CD14-positive monocyte (primary cell): Measurements from ENCODE around the gene DENR. TPM values are rescaled to one million over a fixed set of nuclear protein-coding genes. Genes with fewer than 3 reads are reported as not detected.

Source experiments
- DNase-seq, 3 donors: peaks; one replicate each; pipeline ENCODE4 v3.0.0-alpha.2; 2011 to 2022
- H2AFZ ChIP-seq: 2 replicates; pipeline ENCODE4 v1.6.0; 2012; ENCODE audit warnings: mild to moderate bottlenecking, low read depth, low read length, inconsistent platforms; ENCODE audit not compliant: insufficient read depth, poor library complexity, severe bottlenecking
- H3K27ac ChIP-seq, 2 donors: 1 replicate in 1 of 2; 2 replicates in 1 of 2; pipeline ENCODE4 v1.5.1; 2012 to 2013; ENCODE audit warnings: low read length in 2 of 2, control low read depth in 1 of 2, inconsistent platforms in 1 of 2, low read depth in 1 of 2, mild to moderate bottlenecking in 1 of 2
- H3K27me3 ChIP-seq, 2 donors: one replicate each; pipeline versions ENCODE4 v1.6.0 to v1.6.1; 2011 to 2013; ENCODE audit warnings: low read length in 2 of 2; ENCODE audit not compliant: control insufficient read depth in 2 of 2, insufficient read depth in 2 of 2
- H3K36me3 ChIP-seq, 2 donors: replicated peaks in 1 of 2; 1 replicate in 1 of 2; 2 replicates in 1 of 2; pipeline versions ENCODE4 v1.5.1 to v1.6.1; 2012 to 2013; ENCODE audit warnings: low read length in 2 of 2, control low read depth in 1 of 2, inconsistent platforms in 1 of 2, mild to moderate bottlenecking in 1 of 2; ENCODE audit not compliant: insufficient read depth in 2 of 2, control insufficient read depth in 1 of 2
- H3K4me1 ChIP-seq, 2 donors: 1 replicate in 1 of 2; 2 replicates in 1 of 2; pipeline versions ENCODE4 v1.5.1 to v1.6.1; 2012 to 2013; ENCODE audit warnings: low read length in 2 of 2, control low read depth in 1 of 2, inconsistent platforms in 1 of 2, mild to moderate bottlenecking in 1 of 2, moderate library complexity in 1 of 2; ENCODE audit not compliant: insufficient read depth in 2 of 2, control insufficient read depth in 1 of 2
- H3K4me2 ChIP-seq: replicated peaks from 2 replicates; pipeline ENCODE3; 2012; ENCODE audit warnings: low read length, moderate library complexity, mild to moderate bottlenecking; ENCODE audit not compliant: poor library complexity, severe bottlenecking; ENCODE audit errors: extremely low read depth
- H3K4me3 ChIP-seq, 3 experiments: fragments of 200-600 bp in 1 of 3; sonication (generic) in 1 of 3; replicated peaks in 1 of 3; 1 replicate in 2 of 3; 2 replicates in 1 of 3; pipeline ENCODE4 v1.5.1; 2011 to 2013; ENCODE audit warnings: low read length in 3 of 3, mild to moderate bottlenecking in 3 of 3, control low read depth in 2 of 3, low read depth in 2 of 3, inconsistent platforms in 1 of 3, moderate library complexity in 1 of 3
- H3K79me2 ChIP-seq: 2 replicates; pipeline ENCODE4 v1.6.0; 2012; ENCODE audit warnings: mild to moderate bottlenecking, control low read depth, inconsistent platforms, low read length, moderate library complexity; ENCODE audit not compliant: insufficient read depth
- H3K9ac ChIP-seq: 2 replicates; pipeline ENCODE4 v1.6.0; 2017; ENCODE audit warnings: low read length, mild to moderate bottlenecking; ENCODE audit not compliant: insufficient read depth, poor library complexity, severe bottlenecking
- H3K9me3 ChIP-seq, 2 donors: replicated peaks in 1 of 2; 1 replicate in 1 of 2; 2 replicates in 1 of 2; pipeline versions ENCODE4 v1.5.1 to v1.6.1; 2012 to 2013; ENCODE audit warnings: low read length in 2 of 2, control low read depth in 1 of 2; ENCODE audit not compliant: control insufficient read depth in 1 of 2, insufficient read depth in 1 of 2
- H4K20me1 ChIP-seq: 2 replicates; pipeline ENCODE4 v1.6.0; 2012; ENCODE audit warnings: mild to moderate bottlenecking, low read length, control low read depth, moderate library complexity; ENCODE audit not compliant: insufficient read depth
- H3K27ac Mint-ChIP-seq, 7 donors: one replicate each; pipeline ENCODE4 v1.8.0; 2020; ENCODE audit warnings: mild to moderate bottlenecking in 7 of 7, mixed read lengths in 7 of 7, moderate library complexity in 6 of 7, inconsistent platforms in 2 of 7
- H3K27me3 Mint-ChIP-seq, 3 donors: one replicate each; pipeline ENCODE4 v1.8.0; 2021 to 2022; ENCODE audit warnings: low read depth in 3 of 3, mild to moderate bottlenecking in 3 of 3, mixed read lengths in 3 of 3, moderate library complexity in 3 of 3, inconsistent platforms in 1 of 3
- H3K36me3 Mint-ChIP-seq, 2 donors: one replicate each; pipeline ENCODE4 v1.8.0; 2020; ENCODE audit warnings: mixed read lengths in 2 of 2, inconsistent platforms in 1 of 2, mild to moderate bottlenecking in 1 of 2
- H3K4me1 Mint-ChIP-seq: one replicate; pipeline ENCODE4 v1.8.0; 2020; ENCODE audit warnings: mild to moderate bottlenecking, mixed read lengths
- H3K4me3 Mint-ChIP-seq, 2 donors: one replicate each; pipeline ENCODE4 v1.8.0; 2020; ENCODE audit warnings: mild to moderate bottlenecking in 2 of 2, mixed read lengths in 2 of 2, moderate library complexity in 1 of 2
- H3K9me3 Mint-ChIP-seq, 7 donors: one replicate each; pipeline ENCODE4 v1.8.0; 2020 to 2022; ENCODE audit warnings: mixed read lengths in 7 of 7, mild to moderate bottlenecking in 6 of 7, moderate library complexity in 6 of 7, inconsistent platforms in 2 of 7
- CTCF ChIP-seq: fragments of 200-600 bp; IDR thresholded peaks from one replicate; pipeline ENCODE4 v1.8.0; 2022; ENCODE audit warnings: antibody characterized with exemption, mild to moderate bottlenecking
- WGBS: methylation state at CpG from one replicate; pipeline ENCODE4 v1.1.5; 2013; ENCODE audit warnings: missing lambda C conversion rate; ENCODE audit not compliant: insufficient coverage; 5-methylcytosine and 5-hydroxymethylcytosine counted together
- intact Hi-C, 2 donors: fragments of 100-400 bp; cut with micrococcal nuclease; formaldehyde crosslinking; loops; one replicate each; pipeline versions ENCODE4 v1.15.0 to v1.15.1; 2023
- polyA plus RNA-seq, 3 donors: library from polyadenylated mRNA; depleted of rRNA in 1 of 3; unstranded in 2 of 3; stranded (reverse) in 1 of 3; fragments of 300-500 nt in 2 of 3; fragments of >200 nt in 1 of 3; fragmentation: Illumina TruSeq in 2 of 3; gene quantifications; 1 replicate in 2 of 3; 2 replicates in 1 of 3; pipeline ENCODE4 v1.2.3, GENCODE V29; 2012 to 2021

The DENR gene
- polyA plus RNA-seq, 3 donors = 11.2 to 34.1 (median 32.5) TPM

DNA sequence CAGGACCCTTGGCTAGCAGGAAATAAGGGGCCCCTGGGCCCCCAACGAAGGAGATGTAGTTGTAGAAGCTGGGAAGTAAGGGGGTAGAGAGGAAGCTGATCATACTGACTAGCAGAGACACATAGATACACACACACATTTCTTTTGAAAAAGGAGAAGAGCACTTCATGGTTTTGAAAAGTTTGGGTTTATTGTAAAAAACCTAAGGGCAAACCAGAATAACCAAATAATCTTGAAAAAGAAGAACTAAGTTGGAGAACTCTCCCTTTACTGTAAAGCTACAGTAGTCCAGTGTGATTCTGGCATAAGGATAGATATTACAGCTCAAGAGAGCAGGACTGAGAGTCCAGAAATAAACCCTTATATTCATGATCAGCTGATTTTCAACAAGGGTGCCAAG is 30.2 kb upstream of the DENR start:
- H3K27ac Mint-ChIP-seq = peak overlapping the region; percentile 23 to 94 (median 87)
- peaks cover 0 to 5% (median 3%) of the 10 kb centered on the region in 3 donors for H3K27me3 Mint-ChIP-seq
- no peak for TF ChIP-seq CTCF
- Histone ChIP-seq H2AFZ (no peak overlapping the region), H3K27me3 (no peaks in the 10 kb centered on the region), H3K4me3 (no peak overlapping the region), H3K36me3 (no peaks in the 10 kb centered on the region), H3K79me2 (no peaks in the 10 kb centered on the region), H3K4me2 (no peak overlapping the region), H3K9me3 (no peaks in the 10 kb centered on the region), H3K9ac (no peak overlapping the region), H3K27ac (peak overlapping the region; percentile 36 to 37), H4K20me1 (no peaks in the 10 kb centered on the region), H3K4me1 (peaks cover 59 to 65% of the 10 kb centered on the region in 2 donors)
- H3K9me3 Mint-ChIP-seq = peaks cover 0 to 1% (median 0%) of the 10 kb centered on the region in 7 donors
- WGBS = no CpG with 5 or more reads among the region's 1 CpG
- H3K4me3 Mint-ChIP-seq = peak overlapping the region in 1 of 2 donors; percentile 21
- H3K4me1 Mint-ChIP-seq = peaks cover 52% of the 10 kb centered on the region
- peaks cover 0 to 3% of the 10 kb centered on the region in 2 donors for H3K36me3 Mint-ChIP-seq
- intact Hi-C loops = no loop called here
- peak; percentile 30 to 40 (median 33) for DNase-seq

DNA sequence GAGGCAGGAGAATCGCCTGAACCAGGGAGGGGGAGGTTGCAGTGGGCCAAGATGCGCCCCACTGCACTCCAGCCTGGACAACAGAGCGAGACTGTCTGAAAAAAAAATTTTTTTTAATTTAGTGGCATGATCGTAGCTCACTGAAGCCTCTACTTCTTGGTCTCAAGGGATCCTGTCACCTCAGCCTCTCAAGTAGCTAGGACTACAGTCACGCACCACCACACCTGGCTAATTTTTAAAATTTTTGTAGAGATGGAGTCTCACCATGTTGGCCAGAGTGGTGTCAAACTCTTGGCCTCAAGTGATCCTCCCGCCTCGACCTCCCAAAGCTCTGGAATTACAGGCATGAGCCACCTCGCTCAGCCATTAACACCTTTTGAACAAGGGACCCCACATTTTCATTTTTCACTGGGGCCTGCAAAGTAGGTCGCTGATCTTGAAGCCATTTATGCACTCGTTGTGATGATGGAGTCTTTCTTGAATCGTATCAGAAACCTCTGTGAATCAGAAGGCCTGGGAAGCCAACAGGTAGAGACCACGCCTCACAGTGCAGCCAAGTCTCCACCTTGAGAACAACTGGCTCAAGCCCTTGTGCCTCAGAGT is 27.9 kb upstream of the DENR start:
- Histone ChIP-seq H3K36me3 (no peaks in the 10 kb centered on the region), H3K27me3 (peaks cover 0 to 3% of the 10 kb centered on the region in 2 donors), H3K4me1 (peaks cover 55 to 57% of the 10 kb centered on the region in 2 donors), H3K27ac (no peak overlapping the region), H3K79me2 (no peaks in the 10 kb centered on the region), H3K4me2 (no peak overlapping the region), H2AFZ (no peak overlapping the region), H4K20me1 (no peaks in the 10 kb centered on the region), H3K9me3 (no peaks in the 10 kb centered on the region), H3K9ac (no peak overlapping the region), H3K4me3 (no peak overlapping the region)
- no peak for TF ChIP-seq CTCF
- no peak overlapping the region for H3K4me3 Mint-ChIP-seq
- no peak for DNase-seq
- peak overlapping the region in 2 of 7 donors; percentile 16 to 89 for H3K27ac Mint-ChIP-seq
- 100% methylated on average over 7 of the region's 12 CpGs for WGBS
- H3K27me3 Mint-ChIP-seq = peaks cover 0 to 5% (median 0%) of the 10 kb centered on the region in 3 donors
- peaks cover 0 to 1% (median 0%) of the 10 kb centered on the region in 7 donors for H3K9me3 Mint-ChIP-seq
- H3K36me3 Mint-ChIP-seq = peaks cover 0 to 3% of the 10 kb centered on the region in 2 donors
- intact Hi-C loops = no loop called here
- H3K4me1 Mint-ChIP-seq = peaks cover 47% of the 10 kb centered on the region
